Measurements from ENCODE around the gene RABGGTA.

RABGGTA gene

GRCh38 chr14:24304019-24304387 is 32.6 kb upstream of the RABGGTA start:
- no peak for DNase-seq (ENCODE audit: low read depth)

GRCh38 chr14:24300326-24300980 is 29.1 kb upstream of the RABGGTA start:
- no peak for DNase-seq (ENCODE audit: low read depth)

DNA sequence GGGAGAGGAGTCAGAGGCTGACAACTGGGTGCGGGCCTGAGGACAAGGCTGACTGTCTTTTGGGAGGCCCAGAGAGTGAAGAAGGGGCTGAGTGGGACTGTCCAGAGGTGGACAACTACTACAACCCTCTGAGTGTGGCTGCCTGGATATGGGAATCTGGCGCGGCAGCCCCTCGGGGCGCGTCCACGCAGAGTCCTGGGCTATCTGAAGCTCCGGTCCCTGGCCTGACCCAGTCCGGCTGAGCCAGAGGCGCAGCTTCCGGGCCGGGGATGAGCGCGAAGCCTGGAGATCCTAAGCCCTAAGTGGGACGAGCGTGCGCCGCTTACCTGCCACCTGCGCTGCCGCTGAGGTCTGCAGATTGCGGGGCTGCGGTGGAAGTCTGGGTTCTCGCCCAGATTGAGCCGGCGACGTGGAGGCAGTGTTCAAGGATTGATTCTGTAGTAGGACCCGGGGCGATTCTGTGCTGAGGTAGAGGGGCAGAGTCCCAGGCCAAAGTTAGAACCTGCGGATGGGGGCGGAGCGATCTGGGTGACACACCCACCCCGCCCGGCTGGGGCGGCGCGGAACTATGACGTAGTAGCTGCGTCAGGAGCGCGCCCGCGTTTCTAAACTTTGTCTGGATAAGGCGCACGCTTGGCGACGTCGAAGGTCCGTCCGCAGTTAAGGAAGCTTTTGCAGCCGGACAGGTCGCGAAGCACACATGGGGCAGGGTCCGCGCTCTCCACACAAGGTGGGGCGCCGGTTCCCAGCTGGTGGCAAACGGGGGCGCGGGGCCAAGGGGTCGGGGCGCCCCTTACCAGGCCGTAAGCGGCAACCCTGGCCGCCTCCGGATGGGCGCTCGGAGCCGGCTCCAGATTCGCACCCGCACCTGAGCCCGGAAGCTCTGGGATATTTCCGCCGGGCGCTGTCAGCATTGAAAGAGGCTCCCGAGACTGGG is 28.1 kb upstream of the RABGGTA start, which contains the start of the genes DHRS1 and NOP9:
TSS of gene DHRS1 (minus strand) at position 526 of the 937 bp plus-strand sequence. CDS start 674 bp downstream, outside the sequence.
TSS of gene NOP9 (plus strand) at position 596 of the 937 bp plus-strand sequence. CDS start at position 701, 105 bp downstream.
- DNase-seq (ENCODE audit: low read depth) = peak; percentile 88

- DNase-seq (ENCODE audit: low read depth) = no peak
Observed at GRCh38 chr14:24298892-24299254, 27.5 kb upstream of the RABGGTA start.

- DNase-seq (ENCODE audit: low read depth) = no peak
Observed at GRCh38 chr14:24297190-24297964, 26.0 kb upstream of the RABGGTA start.

DNA sequence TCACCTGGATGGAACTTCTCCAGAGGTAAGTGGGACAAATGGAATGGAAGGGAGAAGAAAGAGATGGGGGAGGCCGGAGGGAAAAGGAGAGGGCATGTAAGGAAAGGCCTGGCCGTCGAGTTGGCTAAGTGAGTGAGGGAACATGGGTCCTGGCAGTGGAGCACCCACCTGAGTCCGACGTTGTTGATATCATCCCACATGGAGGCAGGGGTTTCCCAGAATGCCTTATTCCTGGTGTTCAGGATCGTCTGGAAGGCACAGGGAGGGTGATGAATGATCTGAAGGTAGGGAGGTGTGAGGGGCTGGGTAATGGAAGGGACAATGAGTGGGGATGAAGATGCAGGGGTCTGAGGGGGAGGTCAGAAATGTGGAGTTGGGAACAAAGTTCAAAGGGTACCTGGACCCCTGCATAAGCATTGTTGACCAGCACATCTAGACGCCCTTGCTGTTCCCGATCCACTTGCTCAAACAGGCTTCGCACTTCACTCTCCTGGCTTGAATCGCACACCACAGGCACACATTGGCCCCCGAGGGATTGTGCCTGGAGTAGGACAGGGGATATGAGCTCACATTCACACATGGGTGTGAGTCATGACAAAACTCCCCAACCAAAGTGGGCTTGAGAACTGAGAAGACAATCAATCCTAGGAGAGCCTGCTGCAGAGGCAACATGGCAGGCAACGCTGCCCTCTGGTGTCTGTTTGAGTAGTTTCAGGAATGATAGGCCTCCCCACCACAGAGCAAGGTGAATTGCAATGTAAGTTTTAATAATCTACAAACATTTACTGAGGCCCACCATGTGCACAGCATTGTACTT is 25.2 kb upstream of the RABGGTA start:
- peak; percentile 59 for DNase-seq (ENCODE audit: low read depth)

GRCh38 chr14:24293525-24293924 is 22.1 kb upstream of the RABGGTA start:
- DNase-seq (ENCODE audit: low read depth) = no peak

- DNase-seq (ENCODE audit: low read depth) = no peak
Observed at GRCh38 chr14:24292118-24292807, 20.9 kb upstream of the RABGGTA start.

DNA sequence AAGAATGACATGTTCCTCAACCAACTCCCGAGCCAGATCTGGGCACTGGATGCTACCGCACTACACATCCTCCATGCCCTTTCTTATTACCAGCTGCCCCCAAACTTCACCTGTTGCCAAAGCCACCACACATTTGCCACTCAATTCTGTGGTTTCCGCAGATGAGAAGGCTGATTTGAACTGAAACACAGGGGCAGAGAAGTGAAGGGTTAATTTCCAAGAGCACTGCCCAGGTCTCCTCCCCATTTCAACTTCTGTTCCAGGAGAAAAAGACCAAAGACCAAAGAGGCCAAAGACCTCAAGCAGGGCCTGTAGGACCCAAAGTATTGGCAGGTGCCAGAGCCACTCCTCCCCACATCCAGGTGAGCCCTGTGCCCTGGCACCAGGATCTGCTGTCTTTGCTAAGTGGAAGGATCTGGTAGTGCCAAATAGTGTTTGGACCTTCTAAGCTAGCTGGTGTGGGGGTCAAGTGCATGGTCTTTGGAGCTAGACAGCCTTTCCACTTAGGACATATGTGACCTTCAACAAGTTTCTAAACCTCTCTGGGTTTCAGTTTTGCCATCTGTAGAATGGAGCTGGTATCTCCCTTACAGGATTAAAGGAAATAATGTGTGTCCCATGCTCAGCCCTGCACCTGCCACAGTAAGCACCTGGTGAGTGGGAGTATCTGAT is 20.2 kb upstream of the RABGGTA start:
- no peak for DNase-seq (ENCODE audit: low read depth)

GRCh38 chr14:24290746-24291145 is 19.3 kb upstream of the RABGGTA start:
- no peak for DNase-seq (ENCODE audit: low read depth)

- no peak for DNase-seq (ENCODE audit: low read depth)
Observed at GRCh38 chr14:24289649-24290280, 18.4 kb upstream of the RABGGTA start.

DNA sequence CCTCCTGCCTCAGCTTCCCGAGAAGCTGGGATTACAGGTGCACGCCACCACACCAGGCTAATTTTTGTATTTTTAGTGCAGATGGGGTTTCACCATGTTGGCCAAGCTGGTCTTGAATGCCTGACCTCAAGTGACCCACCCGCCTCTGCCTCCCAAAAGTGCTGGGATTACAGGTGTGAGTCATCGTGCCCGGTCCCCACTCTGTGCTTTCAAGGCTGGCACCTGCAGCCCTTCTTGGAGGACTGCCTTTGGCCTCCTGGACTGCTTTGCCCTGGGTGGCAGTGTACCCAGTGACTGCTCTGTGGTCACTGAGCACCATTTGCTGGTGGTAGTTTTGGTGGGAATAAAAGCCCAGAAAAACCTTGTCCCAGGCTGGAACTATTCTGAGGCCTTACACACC is 15.6 kb upstream of the RABGGTA start:
- no peak for DNase-seq (ENCODE audit: low read depth)

DNA sequence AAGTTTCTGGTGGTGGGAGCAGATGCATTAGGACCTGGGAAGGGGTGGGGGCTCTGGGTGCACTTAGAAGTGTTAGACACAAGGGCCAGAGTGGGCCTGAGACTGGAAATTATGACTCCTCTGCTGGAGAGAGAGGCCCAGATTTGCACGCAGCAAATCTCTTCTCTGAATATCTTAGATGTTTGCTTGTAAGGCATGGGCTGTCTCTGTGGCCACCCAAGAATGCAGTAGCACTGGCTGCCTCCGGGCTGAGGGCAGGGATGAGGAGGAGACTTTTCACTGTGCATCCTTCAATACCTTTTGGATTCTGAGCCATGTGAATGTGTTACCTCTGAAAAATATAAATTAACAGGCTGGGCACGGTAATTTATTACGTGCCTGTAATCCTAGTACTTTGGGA is 14.0 kb upstream of the RABGGTA start:
- no peak for DNase-seq (ENCODE audit: low read depth)

GRCh38 chr14:24284501-24285035 is 13.2 kb upstream of the RABGGTA start:
- no peak for DNase-seq (ENCODE audit: low read depth)

- no peak for DNase-seq (ENCODE audit: low read depth)
Observed at GRCh38 chr14:24283796-24284460, 12.5 kb upstream of the RABGGTA start.

DNA sequence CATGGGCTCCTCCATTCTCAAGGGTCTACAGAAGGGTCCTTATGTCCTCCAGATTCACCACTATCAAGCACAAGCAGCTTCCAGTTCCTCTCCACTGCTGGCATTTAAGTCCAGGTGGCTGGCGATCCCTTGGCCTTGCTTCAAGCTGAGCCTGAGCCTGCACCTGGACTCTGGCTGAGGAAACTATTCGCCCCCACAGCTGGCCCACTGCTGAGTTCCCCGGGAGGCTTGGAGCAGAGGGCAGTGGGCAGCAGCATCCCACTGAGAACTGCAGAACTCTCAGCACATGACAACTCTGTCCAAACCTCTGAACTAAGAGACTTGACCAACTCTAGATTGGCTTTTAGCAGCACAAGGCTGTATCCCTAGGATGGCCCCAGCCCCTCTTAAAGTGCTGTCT is 11.3 kb upstream of the RABGGTA start:
- DNase-seq (ENCODE audit: low read depth) = no peak

GRCh38 chr14:24281636-24282035 is 10.2 kb upstream of the RABGGTA start:
- no peak for DNase-seq (ENCODE audit: low read depth)

DNA sequence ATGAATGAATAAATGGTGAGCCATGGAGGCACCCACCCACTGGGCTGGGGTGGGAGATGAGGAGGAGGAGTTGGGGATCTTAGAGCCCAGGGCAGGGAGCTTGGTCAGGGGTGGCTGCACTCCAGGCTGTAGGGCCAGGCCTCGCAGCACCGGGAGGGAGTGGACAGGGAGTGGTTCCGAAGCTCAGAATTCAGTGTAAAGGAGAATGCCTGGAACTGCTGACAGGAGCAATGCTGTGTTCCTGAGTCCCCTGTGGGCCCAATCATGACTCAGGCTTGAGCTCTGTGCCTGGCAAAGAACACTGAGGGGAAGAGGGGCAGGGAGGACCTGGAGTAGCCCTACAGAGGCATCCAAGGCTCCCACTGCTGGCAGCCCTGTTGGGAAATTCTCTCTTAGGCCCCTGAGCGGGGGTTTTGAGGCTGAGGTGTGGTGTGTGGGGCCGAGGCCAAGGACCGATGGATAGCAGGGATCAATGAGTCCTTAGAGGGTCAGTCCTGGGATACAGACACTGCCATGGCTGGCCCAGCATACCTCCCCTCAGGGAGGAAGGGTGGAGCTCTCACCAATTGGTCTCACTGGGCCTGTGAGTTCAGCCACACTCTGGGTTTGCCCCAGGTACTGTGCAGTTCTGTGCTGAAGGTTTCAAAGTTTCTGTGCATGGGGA is 9.5 kb upstream of the RABGGTA start:
- no peak for DNase-seq (ENCODE audit: low read depth)

Data from activated T-helper 9 cell treated with anti-CD3 and anti-CD28 coated beads, Interleukin-2, amount 50 U/mL, for 16 hours (primary cell).